Kidney tubule cell (primary cell): ENCODE data around the gene FCAR.
"Not testable (repeated sequence)": the region's sequence is repeated elsewhere in the genome, so short reads cannot be mapped to it uniquely, and the experiment has no call there.

Source experiments
- DNase-seq: peaks from one replicate; pipeline ENCODE4 v3.0.0-alpha.2; 2018; ENCODE audit warnings: low spot score

The FCAR gene

DNA sequence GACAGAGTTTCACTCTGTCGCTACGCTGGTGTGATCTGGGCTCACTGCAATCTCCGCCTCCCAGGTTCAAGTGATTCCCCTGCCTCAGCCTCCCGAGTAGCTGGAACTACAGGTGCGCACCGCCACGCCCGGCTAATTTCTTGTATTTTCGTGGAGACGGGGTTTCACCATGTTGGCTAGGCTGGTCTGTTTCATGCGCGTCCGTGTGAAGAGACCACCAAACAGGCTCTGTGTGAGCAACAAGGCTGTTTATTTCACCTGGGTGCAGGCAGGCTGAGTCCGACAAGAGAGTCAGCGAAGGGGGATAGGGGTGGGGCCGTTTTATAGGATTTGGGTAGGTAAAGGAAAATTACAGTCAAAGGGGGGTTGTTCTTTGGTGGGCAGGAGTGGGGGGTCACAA lies 20.1 kb downstream of the FCAR start:
- DNase-seq: not testable (repeated sequence)

- no peak for DNase-seq
Measured at GRCh38 chr19:54896036-54896435, 22.0 kb downstream of the FCAR start.

GRCh38 chr19:54898685-54899084 lies 24.6 kb downstream of the FCAR start:
- not testable (repeated sequence) for DNase-seq

DNA sequence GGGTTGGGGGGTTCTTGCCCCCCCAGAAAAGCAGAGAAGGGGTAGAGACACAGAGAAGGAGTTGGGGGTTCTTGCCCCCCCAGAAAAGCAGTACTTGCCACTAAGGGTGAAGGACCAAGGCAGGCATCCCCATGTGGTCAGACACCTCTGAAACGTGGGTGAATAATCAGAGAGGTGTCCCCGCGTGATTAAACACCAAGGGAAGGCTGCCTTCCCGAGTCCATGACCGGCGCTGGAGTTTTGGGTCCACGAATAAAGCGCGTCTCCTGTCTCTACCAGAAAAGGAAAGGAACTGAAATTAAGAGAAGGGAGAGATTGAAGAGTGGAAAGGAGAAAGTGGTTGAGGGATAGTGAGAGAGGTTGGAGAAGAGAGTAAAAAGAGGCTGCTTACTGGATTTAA lies 25.6 kb downstream of the FCAR start:
- not testable (repeated sequence) for DNase-seq

GRCh38 chr19:54901153-54901552 lies 27.1 kb downstream of the FCAR start:
- DNase-seq: not testable (repeated sequence)

DNA sequence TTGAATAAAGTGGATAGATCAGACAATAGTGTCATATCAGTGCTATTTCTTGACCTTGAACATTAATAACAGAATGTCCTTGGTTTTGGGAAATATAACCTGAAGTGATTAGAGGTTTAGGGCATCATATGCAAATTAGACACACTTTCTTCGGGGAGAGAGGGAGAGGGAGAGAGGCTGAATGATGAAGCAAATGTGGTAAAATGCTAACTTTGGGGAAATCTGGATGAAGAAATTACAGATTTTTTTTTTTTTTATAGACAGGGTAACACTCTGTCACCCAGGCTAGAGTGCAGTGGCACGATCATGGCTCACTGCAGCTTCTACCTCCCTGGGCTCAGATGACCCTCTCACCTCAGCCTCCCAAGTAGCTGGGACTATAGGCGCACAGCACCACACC lies 28.0 kb downstream of the FCAR start:
- DNase-seq: no peak

GRCh38 chr19:54903303-54903702 lies 29.3 kb downstream of the FCAR start:
- no peak for DNase-seq

DNA sequence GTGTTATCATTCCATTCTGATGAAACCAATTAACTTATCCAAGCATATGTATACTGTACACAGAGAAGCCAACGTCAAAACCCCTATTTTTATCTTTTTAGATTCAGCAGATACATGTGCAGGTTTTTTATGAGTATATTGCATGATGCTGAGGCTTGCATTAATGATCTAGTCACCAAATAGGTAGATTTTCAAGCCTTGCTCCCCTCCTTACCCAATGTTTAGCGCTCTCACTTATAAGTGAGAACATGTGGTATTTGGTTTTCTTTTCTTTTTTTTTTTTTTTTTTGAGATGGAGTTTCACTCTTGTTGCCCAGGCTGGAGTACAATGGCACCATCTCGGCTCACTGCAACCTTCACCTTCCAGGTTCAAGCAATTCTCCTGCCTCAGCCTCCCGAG lies 30.2 kb downstream of the FCAR start:
- DNase-seq: not testable (repeated sequence)

DNA sequence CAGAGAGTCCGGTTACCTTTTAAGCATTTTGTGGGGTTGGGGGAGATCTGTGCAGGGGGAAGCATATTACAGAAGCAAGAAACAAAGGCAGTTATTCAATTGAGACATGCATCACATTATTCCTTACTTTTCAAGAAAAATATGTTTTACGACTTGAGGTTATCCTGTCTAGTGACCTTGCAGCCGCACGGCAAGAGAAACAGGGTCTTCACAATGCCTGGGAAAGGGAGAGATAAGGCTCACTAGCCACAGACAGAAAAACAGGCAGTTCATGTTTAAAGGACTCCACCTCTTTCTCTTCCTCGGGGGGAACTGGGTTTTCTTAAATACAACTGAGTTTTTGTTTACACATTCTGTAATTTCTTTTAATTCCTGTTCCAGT lies 31.4 kb downstream of the FCAR start:
- no peak for DNase-seq

DNA sequence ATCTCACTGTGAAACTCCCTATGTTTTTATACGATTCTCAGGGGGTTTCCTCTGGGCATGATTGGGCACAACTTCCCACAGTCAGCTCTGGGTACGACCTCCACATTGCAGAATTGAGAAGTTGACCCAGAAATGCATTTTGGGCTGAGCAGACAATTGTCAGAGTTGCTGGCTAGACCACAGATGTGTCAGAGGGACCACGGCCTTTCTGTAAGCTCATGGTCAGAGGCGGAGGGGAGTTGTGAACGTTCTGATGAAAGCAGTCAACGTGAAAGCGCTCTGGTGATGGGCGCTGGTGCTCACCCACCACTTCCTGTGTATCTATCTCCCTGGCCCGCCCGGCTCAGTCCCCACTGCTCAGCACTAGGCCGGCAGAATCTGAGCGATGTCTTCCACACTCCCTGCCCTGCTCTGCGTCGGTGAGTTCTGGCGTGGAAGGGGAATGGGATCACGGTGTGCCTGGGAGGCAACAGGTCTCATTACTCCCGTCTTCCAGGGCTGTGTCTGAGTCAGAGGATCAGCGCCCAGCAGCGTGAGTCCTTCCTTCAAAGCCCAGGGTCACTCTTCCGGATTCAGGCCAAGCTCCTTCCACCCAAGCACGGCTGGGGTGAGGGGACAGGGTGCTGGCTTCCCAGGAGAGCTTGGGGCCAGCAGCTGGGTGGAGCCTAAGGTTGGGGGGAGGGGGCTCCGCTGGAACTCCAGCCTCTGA lies 31.9 kb downstream of the FCAR start, which contains the start of gene NCR1:
Gene NCR1 (plus strand): TSS at position 346 of the 709 bp plus-strand sequence. CDS start 40 bp downstream, at position 386.
- peak; percentile 4 for DNase-seq

DNA sequence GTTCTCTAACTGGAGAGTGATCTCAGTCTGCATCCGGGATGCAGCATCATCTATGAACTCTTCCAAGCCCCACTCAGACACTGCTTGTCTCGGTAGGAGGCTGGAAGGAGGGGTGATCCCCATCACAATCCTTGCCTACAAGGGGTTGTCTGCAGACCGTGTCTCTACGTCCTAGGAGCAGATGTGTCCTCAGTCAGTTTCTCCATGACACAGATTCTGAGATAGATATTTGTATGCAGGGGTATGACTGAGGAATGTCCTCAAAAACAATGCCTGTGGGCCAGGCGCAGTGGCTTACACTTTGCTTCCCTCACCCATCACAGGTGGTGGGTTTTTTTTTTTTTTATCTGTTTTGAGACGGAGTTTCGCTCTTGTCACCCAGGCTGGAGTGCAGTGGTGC lies 32.8 kb downstream of the FCAR start:
- DNase-seq: no peak

GRCh38 chr19:54907899-54908298 lies 33.9 kb downstream of the FCAR start:
- DNase-seq: not testable (repeated sequence)

DNA sequence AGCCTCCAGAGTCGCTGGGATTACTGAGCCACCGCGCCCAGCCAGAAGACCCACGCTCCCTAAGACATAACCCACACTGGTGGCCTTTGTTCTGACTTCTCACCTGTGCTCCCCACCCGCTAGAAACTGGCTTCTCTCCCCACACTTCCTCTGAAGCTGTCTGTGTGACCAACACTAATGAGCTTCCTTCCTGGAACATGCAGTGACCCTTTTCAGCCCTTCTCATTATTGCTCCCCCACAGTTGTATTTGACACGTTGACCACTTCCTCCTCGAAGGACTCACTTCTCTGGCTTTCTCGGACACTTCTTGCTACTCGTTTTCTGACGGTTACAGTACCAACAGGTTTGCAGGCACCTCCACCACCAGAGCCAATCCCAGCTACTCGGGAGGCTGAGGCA lies 42.8 kb downstream of the FCAR start:
- DNase-seq: no peak

- DNase-seq: no peak
Measured at GRCh38 chr19:54918499-54918898, 44.5 kb downstream of the FCAR start.

GRCh38 chr19:54919646-54920563 lies 45.9 kb downstream of the FCAR start:
- not testable (repeated sequence) for DNase-seq

DNA sequence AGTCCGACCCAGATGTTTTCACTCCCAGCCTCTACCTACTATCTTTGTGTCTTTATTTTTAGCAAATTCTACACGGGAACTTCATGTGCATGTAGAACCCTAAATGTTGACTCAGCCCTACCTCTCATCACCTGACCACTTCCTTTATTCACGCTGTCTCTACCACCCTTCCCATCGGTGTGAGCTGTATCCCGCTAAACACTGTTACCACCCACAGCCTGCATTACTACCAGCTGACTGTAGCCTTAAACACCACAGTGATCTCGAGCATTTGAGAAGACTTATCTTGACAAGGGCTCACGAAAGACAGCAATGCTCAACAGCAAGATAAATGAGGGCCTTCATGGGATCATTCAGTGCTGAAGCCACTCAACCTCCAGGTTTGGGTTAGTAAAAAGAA lies 47.0 kb downstream of the FCAR start:
- no peak for DNase-seq

GRCh38 chr19:54923276-54923675 lies 49.2 kb downstream of the FCAR start:
- no peak for DNase-seq

- no peak for DNase-seq
Measured at GRCh38 chr19:54928299-54928698, 54.3 kb downstream of the FCAR start.

DNA sequence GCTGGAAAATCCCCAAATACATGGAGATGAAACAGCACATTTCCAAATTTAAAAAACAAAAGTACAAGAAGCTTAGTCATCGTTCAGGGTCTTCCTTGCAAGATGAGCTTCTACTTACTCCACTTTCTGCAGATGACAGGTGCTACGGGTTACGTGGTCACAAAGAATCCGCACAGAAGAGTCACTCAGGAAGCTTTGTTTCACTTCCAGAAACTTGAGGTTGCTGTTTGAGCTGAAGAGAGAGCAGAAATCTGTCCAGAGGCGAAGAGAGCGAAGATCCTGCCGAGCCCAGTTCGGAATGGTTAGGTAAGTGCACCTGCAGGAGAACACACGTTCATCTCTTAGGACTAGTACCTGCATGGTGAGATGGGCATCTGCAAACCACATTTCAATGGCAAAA lies 63.9 kb downstream of the FCAR start:
- no peak for DNase-seq

DNA sequence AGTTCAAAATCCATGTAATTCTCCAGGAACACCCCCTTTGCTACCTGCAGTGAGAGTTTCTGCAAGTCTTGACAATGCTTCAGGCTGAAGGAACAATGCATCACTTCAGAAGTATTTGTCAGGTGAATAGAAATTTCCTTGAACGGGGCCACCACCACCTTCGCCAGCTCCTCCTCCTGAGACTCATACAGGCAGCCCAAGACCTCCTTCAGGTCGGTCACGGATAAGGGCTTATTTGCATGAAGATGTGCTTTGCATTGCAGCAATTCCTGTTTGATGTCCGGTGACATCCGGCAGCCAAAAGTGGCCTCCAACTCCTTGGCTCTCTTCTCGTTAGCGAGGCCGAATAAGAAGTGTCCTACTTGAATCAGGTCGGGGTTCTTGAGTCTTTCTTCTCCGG lies 64.9 kb downstream of the FCAR start:
- no peak for DNase-seq

DNA sequence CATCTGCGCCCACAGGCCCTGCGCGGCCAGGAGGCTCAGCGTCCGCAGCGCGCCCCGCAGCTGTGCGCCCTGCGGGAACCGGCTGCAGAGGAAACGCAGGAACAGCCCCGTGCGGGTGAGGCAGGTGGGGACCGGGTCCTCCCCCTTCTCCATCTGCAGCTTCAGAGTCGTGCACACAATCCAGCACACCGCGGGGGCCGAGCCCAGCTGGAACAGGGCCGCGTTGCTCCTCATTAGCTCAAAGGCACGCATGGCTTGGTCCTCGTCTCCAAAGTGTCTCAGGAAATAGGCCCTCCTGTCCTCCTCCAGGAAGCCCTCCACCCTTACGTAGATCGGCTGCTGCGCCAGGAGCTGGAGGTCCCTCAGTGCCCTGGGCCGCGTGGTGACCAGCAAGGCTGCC lies 65.5 kb downstream of the FCAR start:
- DNase-seq: not testable (repeated sequence)
